OCI-LY7 (cell line): ENCODE results near the gene EBPL.

ENCODE experiments used
- EZH2phosphoT487 ChIP-seq: fragments of 200-600 bp; sonication (generic); IDR thresholded peaks from 2 replicates; pipeline ENCODE4 v1.6.1; 2018; ENCODE audit warnings: low read depth, borderline replicate concordance, mild to moderate bottlenecking, mixed run types, antibody characterized with exemption, low read length, moderate library complexity, mixed read lengths
- TF ChIP-seq, protein P1 (sequence below): fragments of 200-600 bp; sonication (generic); conservative IDR thresholded peaks from 2 replicates; pipeline ENCODE4 v1.5.1; 2014; ENCODE audit warnings: mild to moderate bottlenecking, antibody characterized with exemption, low read length, moderate library complexity, mixed read lengths

DNA sequence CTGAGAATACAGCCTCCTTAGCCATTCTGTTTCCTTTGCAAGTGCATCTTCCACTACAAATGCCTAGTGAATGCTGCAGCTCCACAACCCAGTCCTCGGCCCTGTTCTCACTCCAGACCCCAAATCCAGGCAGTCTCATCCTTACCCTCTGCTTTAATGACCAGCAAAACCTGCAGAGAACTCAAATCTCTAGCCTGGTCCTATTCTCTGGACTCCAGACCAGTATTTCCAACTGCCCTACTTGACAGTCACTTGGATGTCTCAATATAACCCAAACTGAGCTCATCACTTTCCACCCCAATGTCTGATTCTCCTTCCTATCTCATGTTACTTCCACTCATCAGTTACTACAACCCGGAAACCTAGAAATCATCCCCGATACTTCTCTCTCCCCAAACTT is 2.6 kb upstream of the EBPL start:
- TF ChIP-seq EZH2phosphoT487, result no peak
- TF ChIP-seq, protein P1, sequence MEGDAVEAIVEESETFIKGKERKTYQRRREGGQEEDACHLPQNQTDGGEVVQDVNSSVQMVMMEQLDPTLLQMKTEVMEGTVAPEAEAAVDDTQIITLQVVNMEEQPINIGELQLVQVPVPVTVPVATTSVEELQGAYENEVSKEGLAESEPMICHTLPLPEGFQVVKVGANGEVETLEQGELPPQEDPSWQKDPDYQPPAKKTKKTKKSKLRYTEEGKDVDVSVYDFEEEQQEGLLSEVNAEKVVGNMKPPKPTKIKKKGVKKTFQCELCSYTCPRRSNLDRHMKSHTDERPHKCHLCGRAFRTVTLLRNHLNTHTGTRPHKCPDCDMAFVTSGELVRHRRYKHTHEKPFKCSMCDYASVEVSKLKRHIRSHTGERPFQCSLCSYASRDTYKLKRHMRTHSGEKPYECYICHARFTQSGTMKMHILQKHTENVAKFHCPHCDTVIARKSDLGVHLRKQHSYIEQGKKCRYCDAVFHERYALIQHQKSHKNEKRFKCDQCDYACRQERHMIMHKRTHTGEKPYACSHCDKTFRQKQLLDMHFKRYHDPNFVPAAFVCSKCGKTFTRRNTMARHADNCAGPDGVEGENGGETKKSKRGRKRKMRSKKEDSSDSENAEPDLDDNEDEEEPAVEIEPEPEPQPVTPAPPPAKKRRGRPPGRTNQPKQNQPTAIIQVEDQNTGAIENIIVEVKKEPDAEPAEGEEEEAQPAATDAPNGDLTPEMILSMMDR, result no peak
